Panc1 (cell line): Measurements from ENCODE around the gene ACTA2.

ENCODE experiments used
- CTCF ChIP-seq: fragments of 450-650 bp; IDR thresholded peaks from 2 replicates; pipeline ENCODE4 v1.5.1; 2017; ENCODE audit warnings: mild to moderate bottlenecking
- POLR2AphosphoS5 ChIP-seq: IDR thresholded peaks from 2 replicates; pipeline ENCODE4 v1.6.1; 2012; ENCODE audit warnings: mild to moderate bottlenecking, low read depth, low read length, moderate library complexity
- REST ChIP-seq, 2 experiments: IDR thresholded peaks; 2 replicates each; pipeline ENCODE4 v1.6.1; 2011 to 2012; ENCODE audit warnings: low read depth in 2 of 2, control low read depth in 1 of 2, low read length in 1 of 2, mild to moderate bottlenecking in 1 of 2, moderate library complexity in 1 of 2; ENCODE audit not compliant: insufficient read depth in 1 of 2

GRCh38 chr10:88916986-88917385 lies 35.6 kb downstream of the ACTA2 start:
- no peak for TF ChIP-seq CTCF
- TF ChIP-seq POLR2AphosphoS5 = no peak
- no peak for TF ChIP-seq REST (IDR thresholded peaks at IDR 0.05; ENCODE audit: insufficient read depth in 1 of 2, low read depth in 2 of 2, low read length in 1 of 2)
